NCI-H2107 (cell line): Measurements from ENCODE around the gene SPATA20.

Source experiments
- DNase-seq: peaks from one replicate; lab custom pipeline; 2025; lab: John Stamatoyannopoulos, UW

The SPATA20 gene

DNA sequence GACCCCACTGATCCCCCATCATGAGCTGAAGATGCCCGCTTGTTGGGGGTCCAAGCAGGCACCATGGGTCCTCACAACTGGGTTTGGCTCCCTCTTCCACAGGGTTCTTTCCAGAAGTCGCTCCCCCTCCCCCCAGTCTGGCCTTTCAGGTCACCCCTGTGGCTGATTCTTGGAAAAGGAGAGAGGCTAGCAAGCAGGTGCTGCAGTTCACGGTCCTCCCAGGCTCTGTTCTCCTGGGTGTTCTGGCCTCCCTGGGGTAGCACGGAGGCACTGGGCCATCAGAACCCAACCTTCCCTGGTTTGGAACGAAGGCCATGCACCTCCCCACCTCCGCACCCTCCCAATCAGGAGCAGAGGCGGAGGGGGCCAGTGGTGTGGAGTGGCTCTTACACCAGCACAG lies 32.4 kb downstream of the SPATA20 start:
- DNase-seq: no peak

- no peak for DNase-seq
Measured at GRCh38 chr17:50580646-50581045, 33.7 kb downstream of the SPATA20 start.

DNA sequence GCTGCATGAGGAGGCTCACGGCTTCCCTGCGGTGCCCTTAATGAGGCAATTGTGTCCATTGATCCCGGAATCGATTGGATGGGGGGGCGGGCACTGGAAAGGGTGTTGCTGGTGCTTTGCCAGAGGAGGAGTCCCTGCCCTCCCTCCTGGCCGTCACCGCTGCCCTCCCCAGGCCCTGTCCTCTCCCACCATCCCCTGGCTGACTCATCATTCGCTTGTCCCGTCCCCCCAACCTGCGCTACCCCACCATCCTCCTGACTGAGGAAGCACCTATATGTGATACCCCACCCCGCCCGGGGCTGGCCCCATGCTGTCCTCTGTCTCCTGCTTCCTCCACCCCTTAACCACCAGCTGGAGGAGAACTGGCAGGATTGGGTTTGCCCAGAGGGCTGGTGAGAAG lies 34.3 kb downstream of the SPATA20 start:
- DNase-seq: no peak

DNA sequence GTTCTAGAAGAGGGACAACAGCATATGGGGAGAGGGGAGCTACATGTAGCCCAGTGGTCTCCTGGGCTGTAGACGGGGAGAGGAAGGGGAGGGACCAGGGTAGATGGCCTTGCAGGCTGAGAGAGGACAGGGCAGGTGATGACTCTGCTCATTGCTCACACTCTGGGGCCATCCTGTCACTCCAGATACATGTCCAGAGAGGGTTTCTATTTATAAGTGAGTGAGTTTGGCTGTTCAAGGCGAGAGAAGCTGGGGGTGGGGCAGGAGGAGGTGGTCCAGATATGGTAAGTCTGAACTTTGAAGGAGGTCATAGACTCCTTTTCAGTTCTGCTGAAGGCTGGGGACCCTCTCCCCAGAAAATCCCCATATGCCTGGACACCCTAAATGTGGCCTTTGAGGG lies 35.8 kb downstream of the SPATA20 start:
- no peak for DNase-seq

DNA sequence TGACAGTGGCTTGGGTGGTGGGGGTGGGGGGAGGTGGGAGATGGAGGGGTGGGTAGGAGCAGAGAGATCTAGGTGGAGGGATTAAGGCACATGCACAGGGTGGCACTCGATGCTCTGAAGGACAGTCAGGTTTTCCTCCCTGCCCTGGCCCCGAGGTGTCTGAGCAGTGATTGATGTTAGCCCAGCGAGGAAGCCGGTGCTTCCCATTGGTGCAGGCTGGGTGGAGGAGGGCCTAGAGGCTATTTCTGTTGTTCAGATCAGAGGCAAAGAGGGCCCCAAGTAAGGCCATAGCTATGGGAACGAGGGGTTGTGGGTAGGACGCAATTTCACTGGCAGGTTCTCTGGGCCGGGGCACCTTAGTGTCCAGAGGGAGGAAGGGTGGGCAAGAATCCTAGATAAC lies 36.7 kb downstream of the SPATA20 start:
- no peak for DNase-seq

GRCh38 chr17:50584116-50584515 lies 37.1 kb downstream of the SPATA20 start:
- no peak for DNase-seq

DNA sequence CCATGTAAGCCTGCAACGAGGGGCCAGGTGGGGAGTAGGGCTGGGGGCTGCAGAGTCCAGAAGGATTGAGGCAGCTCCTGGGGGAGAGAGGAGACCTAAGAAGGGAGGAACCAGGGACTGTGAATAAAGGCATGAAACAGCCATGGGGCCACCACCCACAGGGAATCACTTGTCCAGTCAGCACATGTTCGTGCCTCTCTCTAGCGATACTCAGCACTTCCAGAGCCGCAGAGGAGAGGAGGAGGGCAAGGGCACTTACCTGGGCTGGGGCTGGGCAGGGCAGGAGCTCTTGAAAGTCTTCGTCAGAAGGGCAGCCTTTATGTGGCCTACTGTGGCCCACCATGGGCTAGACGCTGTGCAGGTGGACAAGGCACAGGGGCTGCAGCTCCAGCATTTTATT lies 37.8 kb downstream of the SPATA20 start:
- DNase-seq: no peak

GRCh38 chr17:50585346-50585745 lies 38.4 kb downstream of the SPATA20 start:
- no peak for DNase-seq

GRCh38 chr17:50585891-50586290 lies 38.9 kb downstream of the SPATA20 start:
- DNase-seq: no peak

GRCh38 chr17:50586421-50587247 lies 39.7 kb downstream of the SPATA20 start:
- DNase-seq: no peak

GRCh38 chr17:50587571-50587970 lies 40.6 kb downstream of the SPATA20 start:
- no peak for DNase-seq

- DNase-seq: no peak
Measured at GRCh38 chr17:50588391-50589049, 41.5 kb downstream of the SPATA20 start.

GRCh38 chr17:50589095-50589705 lies 42.2 kb downstream of the SPATA20 start:
- DNase-seq: peak; percentile 16

DNA sequence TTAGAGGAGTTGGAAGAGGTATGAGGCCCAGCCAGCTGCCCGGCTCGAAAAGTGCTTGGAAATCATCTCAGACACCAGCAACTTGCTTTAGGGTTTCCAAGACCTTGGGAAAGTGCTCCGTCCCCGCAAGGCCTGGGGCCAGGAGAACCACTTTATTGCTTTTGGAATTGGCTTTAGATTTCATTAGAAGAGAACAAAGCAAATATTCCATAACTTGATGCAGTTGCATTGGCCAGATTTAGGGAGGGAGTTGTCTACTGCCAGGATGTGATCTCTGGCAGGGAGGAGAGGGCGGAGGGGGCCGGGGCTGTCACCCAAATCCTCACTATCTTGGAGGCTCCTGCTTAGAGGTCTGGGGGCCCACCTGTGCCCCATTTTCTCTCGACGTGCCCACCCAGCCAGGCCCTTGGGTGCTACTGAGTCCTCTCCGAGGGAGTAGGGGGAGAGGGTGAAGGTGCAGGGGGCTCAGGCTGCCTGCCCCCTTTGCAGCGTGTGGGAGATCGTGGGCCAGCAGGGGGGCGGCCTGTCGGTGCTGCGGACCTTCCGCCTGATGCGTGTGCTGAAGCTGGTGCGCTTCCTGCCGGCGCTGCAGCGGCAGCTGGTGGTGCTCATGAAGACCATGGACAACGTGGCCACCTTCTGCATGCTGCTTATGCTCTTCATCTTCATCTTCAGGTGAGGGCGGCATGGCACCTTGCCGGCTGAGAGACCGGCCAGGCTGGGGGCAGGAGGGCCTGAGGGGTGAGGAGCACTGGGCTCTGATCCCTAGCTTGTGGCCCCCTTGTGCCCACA lies 44.2 kb downstream of the SPATA20 start:
- no peak for DNase-seq

- peak; percentile 33 for DNase-seq
Measured at GRCh38 chr17:50593321-50593720, 46.3 kb downstream of the SPATA20 start.

DNA sequence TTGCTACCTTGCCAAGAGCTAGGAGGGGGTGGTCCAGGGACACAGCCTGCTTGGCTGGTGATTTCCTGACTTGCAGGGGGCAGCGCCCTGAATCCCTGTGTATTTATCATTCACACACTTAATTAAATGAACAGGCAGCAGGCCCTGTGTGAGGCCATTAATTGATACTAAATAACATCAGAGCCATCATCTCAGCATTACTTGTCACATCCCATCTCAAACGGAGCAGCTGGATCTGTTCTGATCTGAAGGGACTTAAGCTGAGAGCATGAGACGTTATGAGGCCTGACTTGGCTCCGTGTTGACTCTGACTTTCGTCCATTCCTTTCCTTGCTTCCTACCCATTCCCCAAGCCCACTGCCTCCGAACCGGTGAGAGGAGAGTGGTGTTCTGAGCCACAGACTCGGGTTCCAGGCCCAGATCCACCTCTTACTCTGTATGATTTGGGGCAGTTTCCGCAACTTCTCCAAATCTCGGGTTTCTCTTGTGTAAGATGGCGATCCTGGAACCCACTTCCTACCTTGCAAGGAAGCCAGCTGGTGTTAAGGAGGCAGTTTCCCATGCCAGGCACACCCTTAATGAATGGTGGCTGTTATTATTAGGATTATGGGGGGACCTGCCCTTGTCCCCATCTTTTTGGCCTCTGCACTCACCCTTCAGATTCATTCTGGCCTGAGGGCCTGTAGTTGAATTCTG lies 47.3 kb downstream of the SPATA20 start:
- no peak for DNase-seq

DNA sequence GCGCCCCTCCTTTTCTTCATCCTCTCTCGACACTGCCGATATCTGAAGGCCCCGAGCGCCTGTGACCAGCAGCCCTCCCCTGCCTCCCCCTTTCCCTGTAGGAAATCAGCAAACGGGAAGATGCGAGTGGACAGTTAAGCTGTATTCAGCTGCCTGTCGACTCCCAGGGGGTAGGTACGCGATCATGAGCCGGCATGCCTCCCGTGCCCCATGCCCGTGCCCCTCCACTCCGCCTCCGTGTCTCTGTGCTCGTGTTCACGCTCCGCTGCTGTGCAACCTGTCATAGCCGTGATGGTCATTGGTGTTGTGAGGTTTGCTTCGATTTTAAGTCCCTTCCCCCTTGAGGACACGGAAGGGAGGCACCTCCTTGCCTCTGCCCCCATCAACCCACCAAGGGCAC lies 47.9 kb downstream of the SPATA20 start:
- no peak for DNase-seq

GRCh38 chr17:50596191-50597037 lies 49.4 kb downstream of the SPATA20 start:
- DNase-seq: no peak

- DNase-seq: no peak
Measured at GRCh38 chr17:50598487-50598886, 51.5 kb downstream of the SPATA20 start.

DNA sequence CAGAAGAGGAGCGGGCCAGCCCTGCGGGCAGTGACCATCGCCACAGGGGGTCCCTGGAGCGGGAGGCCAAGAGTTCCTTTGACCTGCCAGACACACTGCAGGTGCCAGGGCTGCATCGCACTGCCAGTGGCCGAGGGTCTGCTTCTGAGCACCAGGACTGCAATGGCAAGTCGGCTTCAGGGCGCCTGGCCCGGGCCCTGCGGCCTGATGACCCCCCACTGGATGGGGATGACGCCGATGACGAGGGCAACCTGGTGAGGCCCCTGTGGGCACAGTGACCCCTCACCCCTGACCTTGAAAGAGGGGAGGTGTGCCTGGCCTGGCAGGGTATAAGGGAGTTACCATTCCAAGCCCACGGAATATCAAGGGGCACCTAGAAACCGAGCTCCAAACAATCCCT lies 52.6 kb downstream of the SPATA20 start:
- DNase-seq: no peak
